IPS DF 6.9 (cell line): ENCODE measurements around the gene LDHD.

Experiments
- DNase-seq: peaks from one replicate; pipeline ENCODE4 v3.0.0-alpha.2; 2013; ENCODE audit warnings: low read depth, low spot score
- H3K27ac ChIP-seq: one replicate; pipeline ENCODE4 v1.5.1; 2013; ENCODE audit warnings: low read length, control low read depth
- H3K27me3 ChIP-seq: 2 replicates; pipeline ENCODE4 v1.6.1; 2013; ENCODE audit warnings: mild to moderate bottlenecking, low read length; ENCODE audit not compliant: control insufficient read depth, insufficient read depth
- H3K36me3 ChIP-seq: 2 replicates; pipeline ENCODE4 v1.6.1; 2013; ENCODE audit warnings: low read length; ENCODE audit not compliant: control insufficient read depth, insufficient read depth
- H3K4me1 ChIP-seq: 2 replicates; pipeline ENCODE4 v1.6.1; 2013; ENCODE audit warnings: low read length; ENCODE audit not compliant: control insufficient read depth, insufficient read depth
- H3K4me3 ChIP-seq: 2 replicates; pipeline ENCODE4 v1.5.1; 2013; ENCODE audit warnings: mild to moderate bottlenecking, low read length
- H3K9me3 ChIP-seq: 2 replicates; pipeline ENCODE4 v1.6.1; 2013; ENCODE audit warnings: low read length, inconsistent platforms; ENCODE audit not compliant: control insufficient read depth, insufficient read depth
- WGBS: extraction: QIAGEN DNeasy Blood & Tissue Kit; methylation state at CpG from one replicate; pipeline ENCODE4 v1.1.7; 2013; ENCODE audit warnings: mixed read lengths, missing lambda C conversion rate; ENCODE audit not compliant: insufficient read length, insufficient coverage; 5-methylcytosine and 5-hydroxymethylcytosine counted together

Gene LDHD

GRCh38 chr16:75114946-75115825, 1.4 kb downstream of the LDHD start:
- no peak for DNase-seq
- Histone ChIP-seq H3K4me1 (peaks cover 16% of the 10 kb centered on the region), H3K27ac (no peak overlapping the region), H3K4me3 (no peak overlapping the region), H3K9me3 (no peaks in the 10 kb centered on the region), H3K27me3 (no peaks in the 10 kb centered on the region), H3K36me3 (peaks cover 5% of the 10 kb centered on the region; the same call in 1 of the 2 replicates)
- no CpG with 5 or more reads among the region's 45 CpGs for WGBS

- no peaks in the 10 kb centered on the region for H3K9me3 ChIP-seq
- H3K27me3 ChIP-seq = no peaks in the 10 kb centered on the region
- peaks cover 5% of the 10 kb centered on the region; the same call in 1 of the 2 replicates for H3K36me3 ChIP-seq
- H3K4me3 ChIP-seq = no peak overlapping the region
- H3K27ac ChIP-seq = no peak overlapping the region
- WGBS = no CpG with 5 or more reads among the region's 44 CpGs
- peaks cover 16% of the 10 kb centered on the region for H3K4me1 ChIP-seq
- no peak for DNase-seq
Observed at GRCh38 chr16:75114179-75114945, 2.2 kb downstream of the LDHD start.

GRCh38 chr16:75113541-75114121, 2.9 kb downstream of the LDHD start:
- no peak for DNase-seq
- Histone ChIP-seq H3K9me3 (no peaks in the 10 kb centered on the region), H3K36me3 (peaks cover 5% of the 10 kb centered on the region; the same call in 1 of the 2 replicates), H3K4me3 (no peak overlapping the region), H3K27me3 (no peaks in the 10 kb centered on the region), H3K4me1 (peaks cover 15% of the 10 kb centered on the region), H3K27ac (no peak overlapping the region)
- WGBS = no CpG with 5 or more reads among the region's 20 CpGs

GRCh38 chr16:75112734-75113491, 3.7 kb downstream of the LDHD start:
- DNase-seq = no peak
- Histone ChIP-seq H3K27me3 (no peaks in the 10 kb centered on the region), H3K4me3 (no peak overlapping the region), H3K36me3 (peaks cover 5% of the 10 kb centered on the region; the same call in 1 of the 2 replicates), H3K9me3 (no peaks in the 10 kb centered on the region), H3K27ac (no peak overlapping the region), H3K4me1 (peaks cover 12% of the 10 kb centered on the region)
- WGBS = no CpG with 5 or more reads among the region's 14 CpGs

GRCh38 chr16:75111961-75112733, 4.4 kb downstream of the LDHD start:
- WGBS = no CpG with 5 or more reads among the region's 26 CpGs
- H3K9me3 ChIP-seq = no peaks in the 10 kb centered on the region
- no peaks in the 10 kb centered on the region for H3K27me3 ChIP-seq
- DNase-seq = no peak
- H3K4me1 ChIP-seq = peaks cover 12% of the 10 kb centered on the region
- no peak overlapping the region for H3K4me3 ChIP-seq
- H3K27ac ChIP-seq = no peak overlapping the region
- peaks cover 8% of the 10 kb centered on the region; the same call in 1 of the 2 replicates for H3K36me3 ChIP-seq

GRCh38 chr16:75111514-75111940, 5.1 kb downstream of the LDHD start:
- no peak for DNase-seq
- WGBS = no CpG with 5 or more reads among the region's 7 CpGs
- no peaks in the 10 kb centered on the region for H3K9me3 ChIP-seq
- peaks cover 8% of the 10 kb centered on the region; the same call in 1 of the 2 replicates for H3K36me3 ChIP-seq
- no peak overlapping the region for H3K4me3 ChIP-seq
- H3K27me3 ChIP-seq = no peaks in the 10 kb centered on the region
- H3K4me1 ChIP-seq = peaks cover 12% of the 10 kb centered on the region
- H3K27ac ChIP-seq = no peak overlapping the region

GRCh38 chr16:75110637-75111513, 5.7 kb downstream of the LDHD start:
- Histone ChIP-seq H3K4me1 (peaks cover 12% of the 10 kb centered on the region), H3K4me3 (no peak overlapping the region), H3K27ac (no peak overlapping the region), H3K27me3 (no peaks in the 10 kb centered on the region), H3K9me3 (no peaks in the 10 kb centered on the region), H3K36me3 (peaks cover 8% of the 10 kb centered on the region; the same call in 1 of the 2 replicates)
- WGBS = no CpG with 5 or more reads among the region's 28 CpGs
- peak; percentile 75 for DNase-seq

- no peak for DNase-seq
- Histone ChIP-seq H3K27ac (no peak overlapping the region), H3K27me3 (no peaks in the 10 kb centered on the region), H3K4me3 (no peak overlapping the region), H3K36me3 (peaks cover 8% of the 10 kb centered on the region; the same call in 1 of the 2 replicates), H3K9me3 (no peaks in the 10 kb centered on the region), H3K4me1 (peaks cover 12% of the 10 kb centered on the region)
- WGBS = no CpG with 5 or more reads among the region's 10 CpGs
Observed at GRCh38 chr16:75109732-75110243, 6.8 kb downstream of the LDHD start.
